ENCODE measurements around the gene KIAA0586.
"Not testable (repeated sequence)": the region's sequence is repeated elsewhere in the genome, so short reads cannot be mapped to it uniquely, and the experiment has no call there.

The KIAA0586 gene

DNA sequence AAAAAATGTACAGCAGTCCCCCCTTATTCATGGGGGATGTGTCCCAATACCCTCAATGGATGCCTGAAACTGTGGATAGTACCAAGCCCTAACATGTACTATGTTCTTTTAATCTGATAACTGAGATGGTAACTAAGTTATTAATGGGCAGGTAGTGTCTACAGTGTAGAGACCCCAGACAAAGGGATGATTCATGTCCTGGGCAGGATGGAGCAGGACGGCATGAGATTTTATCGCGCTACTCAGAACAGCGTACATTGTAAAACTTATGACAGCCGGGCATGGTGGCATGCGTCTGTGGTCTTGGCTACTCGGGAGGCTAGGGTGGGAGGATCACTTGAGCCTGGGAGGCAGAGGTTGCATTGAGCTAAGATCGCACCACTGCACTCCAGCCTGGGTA is 37.1 kb downstream of the KIAA0586 start:
- DNase-seq (ENCODE audit: low read depth), result no peak

DNA sequence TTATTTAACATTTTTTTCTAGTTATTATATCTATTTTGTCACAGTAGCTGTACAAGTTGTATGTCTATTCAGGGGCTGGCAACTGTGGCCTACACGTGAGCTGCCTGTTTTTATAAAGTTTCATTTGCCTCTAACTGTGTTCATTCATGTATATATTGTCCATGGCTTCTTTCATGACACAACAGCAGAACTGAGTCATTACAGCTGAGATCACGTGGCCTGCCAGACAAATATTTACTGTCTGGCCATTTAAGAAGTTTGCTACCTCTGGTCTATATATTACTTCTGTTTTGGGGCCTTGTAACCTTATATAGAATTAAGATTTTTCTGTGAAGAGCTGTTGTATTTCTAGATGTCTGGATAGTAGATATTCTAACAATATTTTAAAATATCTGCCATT is 37.9 kb downstream of the KIAA0586 start:
- DNase-seq (ENCODE audit: low read depth), result no peak

DNA sequence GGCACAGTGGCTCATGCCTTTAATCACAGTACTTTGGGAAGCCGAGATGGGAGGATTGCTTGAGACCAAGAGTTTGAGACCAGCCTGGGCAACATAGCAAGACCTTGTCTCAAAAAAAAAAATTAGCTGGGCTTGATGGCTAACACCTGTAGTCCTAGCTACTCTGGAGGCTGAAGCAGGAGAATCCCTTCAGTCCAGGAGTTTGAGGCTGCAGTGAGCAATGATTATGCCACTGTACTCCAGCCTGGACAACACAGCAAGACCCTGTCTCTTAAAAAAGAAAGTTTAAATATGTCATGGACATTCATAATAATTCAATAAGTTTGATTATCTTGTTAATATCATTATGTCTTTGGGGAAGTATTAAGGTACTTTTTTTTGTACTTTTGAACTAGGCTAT is 38.9 kb downstream of the KIAA0586 start:
- no peak for DNase-seq (ENCODE audit: low read depth)

DNA sequence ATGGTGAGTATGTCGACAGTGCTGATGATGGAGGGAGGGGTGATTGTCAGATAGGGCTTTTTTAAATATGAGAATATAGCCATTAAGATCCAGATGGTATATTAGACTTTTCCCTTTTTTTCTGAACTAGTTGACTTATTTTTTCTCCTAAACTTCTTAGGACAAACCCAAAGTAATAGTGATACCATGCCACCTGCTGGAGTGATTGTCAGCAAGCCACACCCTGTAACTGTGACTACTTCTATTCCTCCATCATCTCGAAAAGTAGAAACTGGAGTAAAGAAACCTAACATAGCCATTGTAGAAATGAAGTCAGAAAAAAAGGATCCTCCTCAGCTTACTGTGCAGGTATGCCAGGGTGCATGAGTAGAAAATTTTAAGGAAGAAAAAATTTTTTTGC is 40.1 kb downstream of the KIAA0586 start:
- no peak for DNase-seq (ENCODE audit: low read depth)

DNA sequence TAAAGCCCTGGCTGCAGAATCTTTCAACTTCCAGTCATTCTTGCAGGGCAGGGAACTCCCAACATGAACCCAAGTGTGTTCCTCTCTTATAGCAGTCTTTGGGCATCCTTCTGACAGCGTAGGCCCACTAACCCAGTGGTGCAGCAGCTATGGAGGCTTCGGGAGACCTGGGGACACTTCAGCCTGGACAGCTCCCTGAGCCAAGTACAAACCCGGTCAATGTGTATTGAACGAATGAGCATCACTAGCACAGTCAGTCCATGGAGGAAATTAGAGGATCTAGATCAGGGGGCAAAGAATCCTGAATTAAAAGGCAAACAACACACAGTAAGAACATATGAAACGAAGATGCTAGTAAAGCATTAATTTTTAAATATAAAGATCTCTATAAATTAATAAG is 41.8 kb downstream of the KIAA0586 start:
- no peak for DNase-seq (ENCODE audit: low read depth)

DNA sequence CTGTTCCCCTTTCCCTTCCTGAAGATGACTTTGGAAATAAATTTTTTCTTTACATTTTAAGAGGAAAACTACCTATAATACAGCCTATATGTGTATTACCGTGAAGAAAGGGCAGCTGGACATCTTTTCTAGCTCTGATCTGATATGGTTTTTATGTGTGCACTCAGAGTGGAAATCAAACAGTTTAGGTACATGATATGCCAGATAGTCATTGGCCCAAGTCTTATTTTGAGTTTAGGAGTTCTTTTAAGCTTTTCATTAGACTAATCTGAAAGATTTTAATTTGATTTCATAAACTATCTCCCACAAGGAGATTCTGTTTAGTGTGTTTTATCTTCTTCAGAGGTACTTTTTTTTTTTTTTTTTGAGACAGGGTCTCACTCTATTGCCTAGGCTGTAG is 48.8 kb downstream of the KIAA0586 start:
- DNase-seq (ENCODE audit: low read depth), result no peak

DNA sequence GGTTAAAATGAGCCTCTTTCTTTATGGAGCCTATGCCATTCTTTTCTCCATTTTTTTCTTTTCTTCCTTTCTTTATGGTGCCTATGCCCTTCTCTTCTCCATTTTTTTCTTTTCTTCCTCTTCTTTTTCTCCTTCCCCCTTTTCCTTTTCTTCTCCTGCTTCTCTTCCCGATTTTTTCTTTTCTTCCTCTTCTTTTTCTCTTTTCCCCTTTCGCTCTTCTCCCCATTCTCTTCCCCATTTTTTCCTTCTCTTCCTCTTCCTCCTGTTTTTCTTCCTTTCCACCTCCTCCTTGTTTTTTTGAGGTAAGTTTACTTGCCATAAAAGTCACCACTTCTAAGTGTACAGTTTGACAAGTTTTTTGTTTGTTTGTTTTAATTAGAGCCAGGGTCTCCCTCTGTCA is 50.1 kb downstream of the KIAA0586 start:
- no peak for DNase-seq (ENCODE audit: low read depth)

DNA sequence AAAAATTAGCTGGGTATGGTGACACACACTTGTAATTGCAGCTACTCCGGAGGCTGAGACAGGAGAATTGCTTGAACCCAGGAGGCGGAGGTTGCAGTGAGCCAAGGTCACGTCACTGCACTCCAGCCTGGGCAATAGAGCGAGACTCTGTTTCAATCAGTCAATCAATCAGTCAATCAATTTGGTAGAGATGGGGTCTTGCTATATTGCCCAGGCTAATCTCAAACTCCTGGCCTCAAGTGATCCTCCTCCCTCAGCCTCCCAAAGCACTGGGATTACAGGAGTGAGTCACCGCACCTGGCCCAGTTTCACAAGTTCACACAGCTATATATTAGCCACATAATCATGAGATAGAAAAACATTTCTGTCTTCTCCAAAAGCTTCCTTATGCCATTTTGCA is 50.8 kb downstream of the KIAA0586 start:
- DNase-seq (ENCODE audit: low read depth), result not testable (repeated sequence)

DNA sequence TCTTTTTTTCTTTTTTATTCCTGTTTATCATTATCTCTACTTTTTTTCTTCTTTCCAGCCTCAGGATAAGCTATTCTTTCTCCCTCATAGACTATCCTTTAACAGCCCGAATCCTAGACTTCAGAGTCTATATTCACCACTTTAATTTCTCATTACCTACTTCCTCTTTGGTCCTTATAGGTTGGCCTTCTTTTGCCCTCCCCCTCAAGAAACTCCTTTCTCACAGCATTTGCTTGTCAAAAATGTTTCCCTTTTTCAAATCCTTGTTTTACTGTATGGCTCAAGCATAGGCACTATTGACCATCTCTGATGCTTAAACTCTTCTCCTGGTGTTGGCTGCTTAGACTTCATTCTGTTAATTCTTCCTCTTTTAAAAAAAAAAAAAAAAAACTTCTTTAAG is 52.5 kb downstream of the KIAA0586 start:
- DNase-seq (ENCODE audit: low read depth), result no peak

DNA sequence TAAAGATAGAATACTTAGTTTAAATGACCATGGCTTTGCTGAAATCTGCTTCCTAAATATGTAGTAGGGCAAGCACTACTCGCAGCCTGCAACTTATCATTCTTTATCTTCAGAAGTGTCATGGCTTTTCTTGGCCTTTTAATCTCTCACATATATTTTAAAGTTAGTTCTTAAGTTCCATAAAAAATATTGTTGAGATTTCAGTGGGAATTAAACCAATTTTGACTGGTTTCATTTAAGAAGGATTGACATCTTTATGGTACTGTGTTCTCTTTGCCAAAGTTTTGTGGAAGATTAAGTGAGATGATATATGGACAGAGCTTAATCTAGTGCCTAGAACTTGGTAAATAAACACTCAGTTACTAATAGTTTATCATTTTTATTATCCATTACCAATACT is 56.7 kb downstream of the KIAA0586 start:
- DNase-seq (ENCODE audit: low read depth), result no peak

DNA sequence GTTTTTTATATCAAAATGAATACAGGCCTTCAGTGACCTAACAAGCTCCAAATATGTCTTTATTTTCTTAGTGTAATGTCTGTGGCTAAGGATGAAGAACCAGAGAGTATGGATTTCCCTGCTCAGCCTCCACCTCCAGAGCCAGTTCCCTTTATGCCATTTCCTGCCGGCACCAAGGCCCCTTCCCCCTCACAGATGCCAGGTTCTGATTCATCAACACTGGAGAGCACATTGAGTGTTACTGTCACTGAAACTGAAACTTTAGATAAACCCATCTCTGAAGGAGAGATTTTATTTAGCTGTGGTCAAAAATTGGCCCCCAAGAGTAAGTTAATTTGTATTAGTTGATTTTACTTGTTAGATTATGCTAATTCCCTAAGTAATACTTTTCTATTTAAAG is 61.0 kb downstream of the KIAA0586 start:
- DNase-seq (ENCODE audit: low read depth), result no peak

DNA sequence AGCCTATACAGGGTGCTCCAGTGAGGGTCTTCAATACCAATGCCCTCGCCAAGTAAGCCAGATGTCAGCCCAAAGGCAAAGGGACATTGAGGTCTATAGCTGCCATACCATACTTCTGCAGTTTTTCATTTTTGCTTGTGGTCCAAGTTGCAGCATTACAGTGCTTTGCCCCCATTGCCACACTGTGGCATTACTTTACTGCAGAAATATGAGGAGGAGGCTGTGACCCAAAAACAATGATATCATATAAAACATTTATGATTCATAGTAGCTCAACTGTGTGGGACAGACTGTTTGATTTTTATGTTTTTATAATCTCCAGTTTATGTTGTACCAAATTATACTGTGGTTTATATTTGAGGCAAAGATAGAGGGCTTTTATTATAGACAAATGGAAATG is 64.1 kb downstream of the KIAA0586 start:
- no peak for DNase-seq (ENCODE audit: low read depth)

DNA sequence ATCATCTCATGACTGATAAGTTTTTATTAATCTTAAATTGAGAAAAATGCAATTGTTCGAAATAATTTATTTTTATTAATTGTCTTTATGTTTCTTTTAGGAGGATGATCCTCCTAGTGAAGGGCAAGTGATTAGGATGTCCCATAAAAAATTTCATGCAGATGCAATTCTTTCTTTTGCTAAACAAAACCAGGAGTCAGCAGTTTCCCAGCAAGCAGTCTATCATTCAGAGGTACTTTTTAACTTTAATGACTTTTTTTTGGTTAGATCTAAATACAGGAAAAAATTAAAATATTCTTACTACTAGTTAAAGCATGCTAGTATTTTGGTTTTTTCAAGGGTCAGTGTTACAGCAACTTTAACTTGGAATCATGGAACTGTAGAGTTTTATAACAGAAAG is 64.5 kb downstream of the KIAA0586 start:
- DNase-seq (ENCODE audit: low read depth), result no peak

DNA sequence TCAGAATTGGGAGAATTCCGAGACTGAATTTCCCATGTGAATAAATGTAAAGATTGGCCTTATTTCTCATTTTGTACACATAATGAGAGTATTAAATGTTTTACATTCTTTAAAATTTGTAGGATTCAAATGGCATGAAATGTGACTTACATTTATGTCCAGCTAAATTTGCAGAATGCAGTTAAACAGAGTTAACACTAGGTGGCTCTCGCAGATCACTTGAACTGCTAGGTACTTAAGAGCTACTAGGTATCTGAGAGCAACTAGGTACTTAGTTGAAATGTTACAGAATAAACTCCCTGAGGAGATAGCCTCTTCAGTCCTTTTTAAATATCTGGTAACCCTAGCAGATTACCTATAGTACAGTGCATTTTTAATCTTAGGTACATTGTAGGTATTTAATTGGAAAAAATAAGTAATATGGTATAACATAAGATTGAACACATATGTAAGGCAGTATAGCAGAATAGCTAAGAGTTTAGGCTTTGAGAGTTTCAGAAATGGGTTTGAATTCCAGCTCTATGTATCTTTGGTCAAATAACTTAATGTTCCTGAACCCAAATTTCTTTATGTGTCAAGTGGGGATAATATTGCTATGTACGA is 73.8 kb downstream of the KIAA0586 start:
- no peak for DNase-seq (ENCODE audit: low read depth)

DNA sequence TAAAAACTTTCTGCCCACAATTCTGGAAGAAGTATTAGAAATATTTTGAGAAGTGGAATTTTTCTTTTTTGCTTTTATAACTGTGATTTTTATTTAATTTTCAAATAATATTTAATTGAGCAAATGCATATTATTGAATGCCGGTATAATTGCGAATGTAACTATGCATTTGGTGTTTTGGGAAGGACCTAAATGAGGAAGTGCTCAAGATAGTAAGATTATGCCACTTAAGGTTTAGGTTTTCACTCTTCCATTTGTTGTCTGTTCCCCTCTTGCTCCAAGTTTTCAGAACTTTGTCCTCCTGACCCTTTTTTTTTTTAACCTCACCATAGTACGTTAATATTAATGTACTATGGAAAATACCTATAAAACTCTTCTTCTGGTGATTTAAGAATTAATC is 85.8 kb downstream of the KIAA0586 start:
- DNase-seq (ENCODE audit: low read depth), result no peak

DNA sequence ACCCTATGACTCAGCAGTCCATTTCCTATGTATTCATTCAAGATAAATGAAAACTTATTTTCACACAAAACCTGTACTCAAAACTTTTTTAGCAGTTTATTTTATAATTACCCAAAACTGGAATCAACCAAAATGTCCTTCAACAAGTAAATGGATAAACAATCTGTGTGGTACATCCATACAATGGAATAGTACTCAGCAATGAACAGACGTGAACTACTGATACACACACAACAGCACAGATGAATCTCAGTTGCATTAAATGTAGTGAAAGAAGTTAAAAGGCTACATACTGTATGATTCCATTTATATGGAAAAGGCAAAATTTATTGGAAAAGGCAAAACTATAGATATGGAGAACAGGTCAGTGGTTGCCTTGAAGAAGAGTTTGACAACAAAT is 90.1 kb downstream of the KIAA0586 start:
- DNase-seq (ENCODE audit: low read depth), result no peak

DNA sequence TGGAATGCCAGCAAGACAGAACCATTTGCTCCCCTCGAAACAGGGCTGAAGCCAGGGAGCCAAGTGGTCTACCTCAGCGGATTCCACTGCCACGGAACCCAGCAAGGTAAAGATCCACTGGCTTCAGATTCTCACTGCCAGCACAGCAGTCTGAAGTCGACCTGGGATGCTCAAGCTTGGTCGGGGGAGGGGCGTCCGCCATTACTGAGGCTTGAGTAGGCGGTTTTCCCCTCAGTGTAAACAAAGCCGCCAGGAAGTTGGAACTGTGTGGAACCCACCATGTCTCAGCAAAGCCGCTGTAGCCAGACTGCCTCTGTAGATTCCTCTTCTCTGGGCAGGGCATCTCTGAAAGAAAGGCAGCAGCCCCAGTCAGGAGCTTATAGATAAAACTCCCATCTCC is 98.2 kb downstream of the KIAA0586 start:
- not testable (repeated sequence) for DNase-seq (ENCODE audit: low read depth)

DNA sequence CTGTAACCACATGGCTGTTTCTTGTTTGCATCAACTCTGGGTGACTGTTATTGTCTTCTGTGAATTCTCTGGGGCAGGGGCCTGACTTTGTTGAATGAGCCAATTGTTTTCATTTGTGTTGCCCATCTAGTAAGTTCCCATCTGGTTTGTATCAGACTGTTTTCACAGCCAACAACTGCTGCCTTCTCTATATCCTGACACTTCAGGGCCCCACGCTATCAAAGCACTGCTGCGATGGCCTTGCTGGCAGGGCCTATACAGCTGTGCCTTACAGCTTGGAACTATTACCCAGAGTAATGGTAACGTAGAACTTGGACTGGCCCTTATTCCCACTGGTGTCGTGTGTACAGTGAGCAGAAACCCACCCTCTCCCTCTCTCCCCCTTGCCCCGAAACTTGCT is 105.9 kb downstream of the KIAA0586 start:
- no peak for DNase-seq (ENCODE audit: low read depth)

DNA sequence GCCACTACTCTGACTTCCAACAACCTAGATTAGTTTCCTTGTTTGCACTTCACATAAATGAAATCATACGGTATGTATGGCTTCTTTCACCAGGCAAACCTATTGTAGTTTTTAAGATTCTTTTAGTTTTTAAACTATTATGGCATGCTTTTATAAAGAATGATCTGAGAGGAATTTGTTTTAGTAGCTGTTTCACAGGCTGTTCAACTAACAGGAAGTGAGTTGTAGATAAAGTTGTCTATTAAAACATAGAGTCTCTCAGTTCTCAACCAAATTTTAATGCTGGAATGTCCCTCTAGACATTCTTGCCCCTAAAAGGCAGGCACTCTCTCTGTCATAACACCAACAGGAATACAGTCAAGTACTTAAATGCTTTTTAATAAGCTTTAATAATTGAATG is 107.5 kb downstream of the KIAA0586 start:
- no peak for DNase-seq (ENCODE audit: low read depth)

DNA sequence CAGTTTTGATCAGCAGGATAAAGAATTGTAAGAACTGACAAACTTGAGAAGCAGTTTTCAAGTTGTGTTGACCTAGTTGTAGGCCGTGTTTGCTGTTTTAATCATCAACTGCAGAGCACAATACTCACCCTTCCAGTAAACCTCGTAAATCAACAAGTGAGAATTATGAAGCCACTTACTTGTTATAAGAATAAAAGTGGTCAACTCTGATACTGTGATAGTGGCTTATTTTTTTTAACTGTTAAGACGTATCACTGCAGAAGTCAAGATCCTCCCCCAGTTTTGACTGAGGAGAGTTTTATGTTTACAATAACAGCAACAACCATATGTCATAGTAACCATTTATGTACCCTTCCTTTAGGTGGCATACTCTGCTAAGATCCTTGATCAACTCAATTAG is 109.5 kb downstream of the KIAA0586 start:
- DNase-seq (ENCODE audit: low read depth), result no peak

DNA sequence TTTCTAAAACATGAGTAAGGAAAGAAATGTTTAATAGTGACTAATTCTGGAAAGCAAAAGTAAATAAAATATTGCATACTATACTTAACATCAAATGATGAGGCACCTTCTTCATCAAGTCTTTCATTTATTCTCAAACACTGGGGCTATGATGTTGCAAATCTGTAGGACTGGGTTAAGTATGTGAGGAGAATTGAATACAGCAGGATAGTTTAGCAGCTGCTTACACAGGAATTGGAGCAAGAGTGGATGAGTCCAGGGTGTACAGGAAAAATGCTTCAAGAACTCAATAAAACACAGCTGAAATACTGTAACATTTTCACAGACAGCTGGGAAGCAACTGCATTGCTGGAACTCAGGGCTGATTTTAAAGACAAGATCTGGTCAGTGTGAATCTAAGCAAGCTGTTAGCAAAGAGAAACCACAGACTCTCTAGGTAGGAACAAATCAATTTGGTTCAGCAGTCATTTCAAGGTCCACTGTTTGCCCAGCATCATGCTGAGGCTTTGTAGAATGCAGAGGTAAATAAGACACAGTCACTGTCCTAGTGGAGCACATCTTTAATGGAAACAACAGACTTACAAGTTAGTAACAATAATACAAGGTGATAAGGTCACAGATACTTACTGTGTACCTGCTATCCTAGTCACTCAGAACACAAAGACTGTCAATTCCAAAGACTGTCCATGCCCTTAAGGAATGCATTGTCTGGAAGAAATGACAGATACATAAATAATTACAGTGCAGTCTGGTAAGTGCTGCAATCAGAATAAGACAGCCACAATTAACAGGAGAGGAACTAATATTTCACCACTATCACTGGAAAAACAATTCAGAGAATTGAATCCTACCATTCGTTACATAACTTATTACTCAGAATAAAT is 113.5 kb downstream of the KIAA0586 start:
- no peak for DNase-seq (ENCODE audit: low read depth)

DNA sequence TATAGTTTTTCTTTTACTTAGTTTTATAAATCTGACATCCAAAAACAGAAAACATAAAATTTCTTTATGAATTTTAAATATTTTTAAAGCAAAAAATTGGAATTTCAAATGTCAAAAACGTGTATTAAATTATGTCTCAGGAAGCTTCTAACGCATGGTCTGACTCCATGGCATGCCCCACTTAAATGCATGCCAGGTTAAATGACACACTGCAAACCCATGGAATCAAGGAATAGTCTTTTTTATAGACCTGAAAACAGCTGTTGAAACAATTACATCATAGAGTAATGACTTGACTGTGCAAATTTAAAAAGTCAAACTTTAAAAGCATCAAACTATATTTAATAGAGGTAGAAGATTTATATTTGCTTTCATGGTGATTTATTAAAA is 114.1 kb downstream of the KIAA0586 start:
- no peak for DNase-seq (ENCODE audit: low read depth)

DNA sequence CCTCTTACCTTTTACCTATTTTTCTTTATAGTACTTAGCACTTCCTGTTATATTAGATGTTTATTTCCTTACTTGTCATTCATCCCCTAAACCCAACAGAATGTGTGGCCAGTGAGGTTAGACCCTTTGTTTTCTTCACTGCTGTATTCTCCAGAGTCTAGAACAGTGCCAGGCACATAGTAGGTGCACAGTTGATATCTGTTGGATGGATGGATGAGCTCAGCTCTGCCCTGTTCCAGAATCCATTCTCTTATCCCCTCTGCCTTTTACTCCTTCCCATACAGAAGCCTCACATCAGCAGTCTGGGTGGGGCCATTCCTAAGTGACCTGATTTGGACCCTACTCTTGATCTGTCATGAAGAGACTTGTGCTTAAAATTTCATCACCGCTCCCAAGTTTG is 115.7 kb downstream of the KIAA0586 start:
- no peak for DNase-seq (ENCODE audit: low read depth)

DNA sequence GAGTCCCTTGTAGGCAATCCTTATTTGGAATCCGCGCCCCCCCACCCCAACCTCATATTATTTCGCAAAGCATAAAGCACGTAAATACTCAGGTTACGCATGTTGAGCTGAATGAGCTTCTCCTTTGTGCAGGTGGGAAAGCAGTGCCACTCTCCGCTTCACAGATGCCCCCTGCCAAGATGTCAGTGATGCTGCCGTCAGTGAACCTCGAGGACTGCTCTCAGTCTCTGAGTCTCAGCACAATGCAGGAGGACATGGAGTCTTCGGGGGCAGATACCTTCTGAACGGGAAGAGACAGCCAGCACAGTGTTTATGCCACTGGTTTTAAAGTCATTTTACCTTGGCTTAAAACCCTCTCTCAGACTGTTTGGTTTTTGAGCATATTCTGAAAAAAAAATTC is 120.1 kb downstream of the KIAA0586 start:
- no peak for DNase-seq (ENCODE audit: low read depth)

Measured in activated T-helper 1 cell treated with Interleukin-2 at 50 U/mL for 16 hours (primary cell).